ENCODE results near the gene CNNM1. TPM values are rescaled to one million over a fixed set of nuclear protein-coding genes. Genes with fewer than 3 reads are reported as not detected.

Gene CNNM1
- total RNA-seq, 2 experiments from 2014 or later, result not detected

DNA sequence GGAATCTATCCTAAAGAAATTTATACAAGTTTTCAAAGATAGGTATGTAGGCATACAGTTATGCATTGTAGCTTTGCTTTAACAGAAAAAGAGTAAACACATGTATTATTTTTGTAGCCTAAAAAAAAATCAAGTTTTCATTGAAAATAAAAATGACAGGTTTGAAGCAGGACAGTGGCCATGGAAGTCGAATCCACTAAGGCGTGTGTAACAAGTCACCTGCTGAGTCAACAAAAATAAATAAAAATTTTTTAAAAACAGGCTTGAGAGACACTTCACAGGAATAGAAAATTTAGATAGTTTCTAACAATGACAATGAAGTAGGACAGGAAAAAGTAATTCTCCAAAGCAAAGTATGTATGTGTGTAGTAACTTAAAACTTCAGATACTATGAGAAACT is 109.7 kb downstream of the CNNM1 start:
- Histone ChIP-seq H3K9me2 (ENCODE audit: insufficient read depth, low read length) (no peaks in the 10 kb centered on the region), H3K9me3 (ENCODE audit: low read length) (no peaks in the 10 kb centered on the region), H2AFZ (ENCODE audit: low read length) (no peak overlapping the region), H3K79me2 (ENCODE audit: insufficient read depth, low read depth, low read length) (no peaks in the 10 kb centered on the region), H3K36me3 (ENCODE audit: insufficient read depth, low read length) (no peaks in the 10 kb centered on the region), H3K27ac (ENCODE audit: low read depth, low read length, poor library complexity, severe bottlenecking) (no peak overlapping the region), H3K4me1 (ENCODE audit: insufficient read depth, low read length, poor library complexity, severe bottlenecking) (no peaks in the 10 kb centered on the region), H4K20me1 (ENCODE audit: insufficient read depth, low read length) (no peaks in the 10 kb centered on the region; the same call in none of the 2 replicates), H3K4me2 (ENCODE audit: low read length) (no peak overlapping the region), H3K4me3 (ENCODE audit: low read depth, low read length, poor library complexity, severe bottlenecking) (no peak overlapping the region)
- intact Hi-C loops (cut with micrococcal nuclease; ENCODE audit: unreplicated experiment), result loop anchor here (5.0 to 10.0 kb wide), 3 partner anchors 108 to 296 kb away; partner anchors contain the start of genes COX15 and CUTC
- BruUV-seq (replicated peaks), result no TSS peak
- ChIA-PET CTCF (ENCODE audit: unreplicated experiment) (no interaction called here), POLR2A (interaction anchor here (0.6 kb wide), 3 partner anchors 14 to 51 kb away, joined by 3 to 5 read pairs (median 3); no protein-coding TSS in a partner anchor)
- TF ChIP-seq CTCF (conservative IDR thresholded peaks at IDR 0.05; ENCODE audit: low read length), result no peak
- TF ChIP-seq EZH2phosphoT487 (IDR thresholded peaks at IDR 0.05; ENCODE audit: borderline replicate concordance, low read depth, low read length), result no peak
- DNase-seq (ENCODE audit: low spot score), result no peak

DNA sequence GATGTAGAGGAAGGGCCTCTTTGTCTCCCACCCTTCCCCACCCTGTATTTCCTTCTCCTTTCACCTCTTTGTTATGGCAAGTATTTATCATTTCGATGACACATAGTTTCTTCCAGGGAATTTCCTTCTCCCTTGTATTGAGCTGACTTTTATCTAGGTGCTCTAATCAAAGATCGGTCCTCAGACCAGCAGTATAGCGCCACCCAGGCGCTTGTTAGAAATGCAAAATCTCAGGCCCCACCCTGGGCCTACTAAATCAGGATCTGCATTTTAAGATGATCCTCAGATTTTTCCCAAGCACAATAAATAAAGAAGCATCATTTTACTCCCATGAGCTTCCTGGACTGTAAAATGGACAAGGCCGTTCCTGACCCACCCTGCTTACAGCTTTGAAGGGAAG is 113.2 kb downstream of the CNNM1 start:
- Histone ChIP-seq H3K4me1 (ENCODE audit: insufficient read depth, low read length, poor library complexity, severe bottlenecking) (no peaks in the 10 kb centered on the region), H3K9me2 (ENCODE audit: insufficient read depth, low read length) (no peaks in the 10 kb centered on the region), H3K4me2 (ENCODE audit: low read length) (no peak overlapping the region), H4K20me1 (ENCODE audit: insufficient read depth, low read length) (no peaks in the 10 kb centered on the region), H3K36me3 (ENCODE audit: insufficient read depth, low read length) (no peaks in the 10 kb centered on the region), H3K9me3 (ENCODE audit: low read length) (no peaks in the 10 kb centered on the region), H3K79me2 (ENCODE audit: insufficient read depth, low read depth, low read length) (no peaks in the 10 kb centered on the region), H3K27ac (ENCODE audit: low read depth, low read length, poor library complexity, severe bottlenecking) (no peak overlapping the region), H2AFZ (ENCODE audit: low read length) (no peak overlapping the region), H3K4me3 (ENCODE audit: low read depth, low read length, poor library complexity, severe bottlenecking) (no peak overlapping the region)
- ChIA-PET CTCF (ENCODE audit: unreplicated experiment) (no interaction called here), POLR2A (interaction anchor here (0.7 kb wide), 1 partner anchor 99 kb away, joined by 7 read pairs; no protein-coding TSS in a partner anchor)
- no peak for DNase-seq (ENCODE audit: low spot score)
- intact Hi-C loops (cut with micrococcal nuclease; ENCODE audit: unreplicated experiment), result no loop called here
- no TSS peak for BruUV-seq (replicated peaks)
- TF ChIP-seq EZH2phosphoT487 (IDR thresholded peaks at IDR 0.05; ENCODE audit: borderline replicate concordance, low read depth, low read length) (no peak), CTCF (conservative IDR thresholded peaks at IDR 0.05; ENCODE audit: low read length) (no peak)

DNA sequence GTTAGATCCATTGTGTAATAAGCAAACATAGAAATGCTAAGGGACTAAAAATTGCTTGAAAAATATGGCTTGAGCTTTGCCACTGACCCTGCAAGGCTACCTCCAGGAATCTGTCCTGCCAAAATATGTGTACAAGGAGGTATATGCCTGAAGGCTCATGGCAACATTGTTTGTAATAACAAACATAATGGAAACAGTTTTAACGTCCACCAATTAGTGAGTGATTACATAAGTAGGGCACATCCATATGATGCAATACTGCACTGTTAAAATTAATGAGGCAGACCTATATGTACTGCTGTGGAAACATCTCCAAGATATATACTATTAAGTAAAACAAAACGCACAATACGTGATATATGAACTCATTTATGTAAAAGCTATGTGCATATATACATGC is 114.3 kb downstream of the CNNM1 start:
- intact Hi-C loops (cut with micrococcal nuclease; ENCODE audit: unreplicated experiment), result no loop called here
- H3K36me3 ChIP-seq (ENCODE audit: insufficient read depth, low read length), result no peaks in the 10 kb centered on the region
- DNase-seq (ENCODE audit: low spot score), result no peak
- H3K9me2 ChIP-seq (ENCODE audit: insufficient read depth, low read length), result no peaks in the 10 kb centered on the region
- POLR2A ChIA-PET, result no interaction called here
- H4K20me1 ChIP-seq (ENCODE audit: insufficient read depth, low read length), result no peaks in the 10 kb centered on the region
- TF ChIP-seq CTCF (conservative IDR thresholded peaks at IDR 0.05; ENCODE audit: low read length), result no peak
- no peak for TF ChIP-seq EZH2phosphoT487 (IDR thresholded peaks at IDR 0.05; ENCODE audit: borderline replicate concordance, low read depth, low read length)
- H3K79me2 ChIP-seq (ENCODE audit: insufficient read depth, low read depth, low read length), result no peaks in the 10 kb centered on the region
- H3K9me3 ChIP-seq (ENCODE audit: low read length), result no peaks in the 10 kb centered on the region
- H3K4me2 ChIP-seq (ENCODE audit: low read length), result no peak overlapping the region
- no peak overlapping the region for H3K27ac ChIP-seq (ENCODE audit: low read depth, low read length, poor library complexity, severe bottlenecking)
- H3K4me1 ChIP-seq (ENCODE audit: insufficient read depth, low read length, poor library complexity, severe bottlenecking), result no peaks in the 10 kb centered on the region
- H3K4me3 ChIP-seq (ENCODE audit: low read depth, low read length, poor library complexity, severe bottlenecking), result no peak overlapping the region
- no TSS peak for BruUV-seq (replicated peaks)
- CTCF ChIA-PET (ENCODE audit: unreplicated experiment), result no interaction called here
- no peak overlapping the region for H2AFZ ChIP-seq (ENCODE audit: low read length)

Other genes with a start within 250 kb of the CNNM1 start
- not detected in 2 replicates for gene HPSE2, start 93.5 kb upstream of the CNNM1 start, total RNA-seq (2014; rRNA removed; shearing (Covaris generic))
- not detected in 2 replicates for gene HPSE2, start 93.5 kb upstream of the CNNM1 start, total RNA-seq (2022)
- gene GOT1, start 101.3 kb downstream of the CNNM1 start, total RNA-seq (2014; rRNA removed; shearing (Covaris generic)), result 24.5 and 26.4 TPM in 2 replicates
- 50.4 and 59.0 TPM in 2 replicates for gene GOT1, start 101.3 kb downstream of the CNNM1 start, total RNA-seq (2022)
- not detected in 2 replicates for gene NKX2-3, start 203.6 kb downstream of the CNNM1 start, total RNA-seq (2014; rRNA removed; shearing (Covaris generic))
- not detected in 2 replicates for gene NKX2-3, start 203.6 kb downstream of the CNNM1 start, total RNA-seq (2022)